ENCODE measurements around the gene ST6GAL2.

Gene ST6GAL2

GRCh38 chr2:106904242-106904641, 18.3 kb upstream of the ST6GAL2 start:
- Histone ChIP-seq H3K27me3 (no peaks in the 10 kb centered on the region), H3K9me3 (no peaks in the 10 kb centered on the region), H3K4me3 (ENCODE audit: low read depth, low read length) (no peak overlapping the region), H3K4me1 (no peaks in the 10 kb centered on the region), H3K36me3 (no peaks in the 10 kb centered on the region)
- TF ChIP-seq CTCF (IDR thresholded peaks at IDR 0.05; ENCODE audit: low read depth, low read length): no peak
- DNase-seq: no peak

GRCh38 chr2:106899786-106900530, 14.0 kb upstream of the ST6GAL2 start:
- H3K36me3 ChIP-seq: no peaks in the 10 kb centered on the region

GRCh38 chr2:106894545-106894944, 8.6 kb upstream of the ST6GAL2 start:
- no peak overlapping the region for H3K4me3 ChIP-seq (ENCODE audit: low read depth, low read length)
- no peaks in the 10 kb centered on the region for H3K27me3 ChIP-seq

More at GRCh38 chr2:106899786-106900530, 14.0 kb upstream of the ST6GAL2 start:
- DNase-seq: no peak
- Histone ChIP-seq H3K4me1 (no peaks in the 10 kb centered on the region), H3K9me3 (no peaks in the 10 kb centered on the region), H3K4me3 (ENCODE audit: low read depth, low read length) (no peak overlapping the region), H3K27me3 (no peaks in the 10 kb centered on the region)
- TF ChIP-seq CTCF (IDR thresholded peaks at IDR 0.05; ENCODE audit: low read depth, low read length): no peak

GRCh38 chr2:106892048-106892447, 6.1 kb upstream of the ST6GAL2 start:
- no peaks in the 10 kb centered on the region for H3K36me3 ChIP-seq
- peaks cover 5% of the 10 kb centered on the region for H3K27me3 ChIP-seq
- no peak overlapping the region for H3K4me3 ChIP-seq (ENCODE audit: low read depth, low read length)
- TF ChIP-seq CTCF (IDR thresholded peaks at IDR 0.05; ENCODE audit: low read depth, low read length): no peak
- no peaks in the 10 kb centered on the region for H3K4me1 ChIP-seq
- H3K9me3 ChIP-seq: no peaks in the 10 kb centered on the region
- DNase-seq: no peak

More at GRCh38 chr2:106894545-106894944, 8.6 kb upstream of the ST6GAL2 start:
- Histone ChIP-seq H3K4me1 (no peaks in the 10 kb centered on the region), H3K9me3 (no peaks in the 10 kb centered on the region), H3K36me3 (no peaks in the 10 kb centered on the region)
- DNase-seq: no peak
- TF ChIP-seq CTCF (IDR thresholded peaks at IDR 0.05; ENCODE audit: low read depth, low read length): no peak

- H3K27me3 ChIP-seq: peaks cover 20% of the 10 kb centered on the region
- DNase-seq: no peak
Observed at GRCh38 chr2:106890606-106891005, 4.6 kb upstream of the ST6GAL2 start.

More at GRCh38 chr2:106890606-106891005, 4.6 kb upstream of the ST6GAL2 start:
- Histone ChIP-seq H3K4me3 (ENCODE audit: low read depth, low read length) (no peak overlapping the region), H3K9me3 (no peaks in the 10 kb centered on the region), H3K4me1 (no peaks in the 10 kb centered on the region), H3K36me3 (no peaks in the 10 kb centered on the region)
- no peak for TF ChIP-seq CTCF (IDR thresholded peaks at IDR 0.05; ENCODE audit: low read depth, low read length)

Data from BE2C (cell line).